ENCODE data around the gene GCNT4. TPM values are rescaled to one million over a fixed set of nuclear protein-coding genes. Genes with fewer than 3 reads are reported as not detected.

GCNT4 gene
- total and polyA plus RNA-seq, 2 experiments from 2014 or later = 0.18 to 0.23 TPM

GRCh38 chr5:75037106-75037505 lies 15.3 kb downstream of the GCNT4 start:
- no peaks in the 10 kb centered on the region for H3K36me3 ChIP-seq
- peaks cover 38% of the 10 kb centered on the region for H3K27me3 ChIP-seq
- H3K4me1 ChIP-seq (ENCODE audit: low read depth) = no peaks in the 10 kb centered on the region
- H3K9me3 ChIP-seq (ENCODE audit: low read depth) = no peaks in the 10 kb centered on the region
- no peak for TF ChIP-seq CTCF (IDR thresholded peaks at IDR 0.05; ENCODE audit: low read depth, low read length)
- H3K27ac ChIP-seq = no peak overlapping the region
- no peak overlapping the region for H3K4me3 ChIP-seq
- peak in 1 of 2 donors; percentile 51 for DNase-seq (ENCODE audit: low read depth in 1 of 2, low spot score in 1 of 2)

DNA sequence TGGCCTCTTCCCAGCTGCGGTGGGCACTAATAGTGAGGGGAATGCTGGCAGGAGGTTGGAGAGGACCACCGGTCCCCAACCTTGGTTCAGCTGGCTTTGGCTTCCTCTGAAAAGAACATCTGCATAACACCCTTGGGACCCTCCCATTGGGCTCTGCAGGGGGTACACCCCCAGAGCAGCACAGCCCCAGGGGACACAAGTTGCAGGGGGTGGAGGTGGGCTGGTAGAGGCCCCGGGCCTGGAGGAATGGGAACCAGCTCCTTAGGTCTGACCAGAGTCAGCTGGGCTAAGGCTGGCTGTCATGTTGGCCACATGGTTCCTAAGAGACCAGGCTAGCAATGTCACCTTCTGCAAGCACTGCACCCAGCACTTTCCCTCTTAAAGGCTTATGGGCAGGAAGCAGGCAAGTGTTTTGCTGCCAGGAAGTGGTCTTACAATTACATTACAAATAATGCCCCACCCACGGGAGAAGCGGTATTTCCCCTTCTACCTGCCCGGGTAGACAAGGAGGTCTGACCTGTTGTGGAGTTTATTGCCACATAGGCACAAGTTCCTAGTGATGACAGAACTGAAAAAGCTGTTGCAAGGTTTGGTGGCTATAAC lies 18.1 kb downstream of the GCNT4 start:
- Histone ChIP-seq H3K36me3 (no peaks in the 10 kb centered on the region), H3K27me3 (peaks cover 12% of the 10 kb centered on the region), H3K27ac (no peak overlapping the region), H3K4me1 (ENCODE audit: low read depth) (no peaks in the 10 kb centered on the region), H3K4me3 (no peak overlapping the region), H3K9me3 (ENCODE audit: low read depth) (no peaks in the 10 kb centered on the region)
- DNase-seq (ENCODE audit: low read depth in 1 of 2, low spot score in 1 of 2) = no peak
- TF ChIP-seq CTCF (IDR thresholded peaks at IDR 0.05; ENCODE audit: low read depth, low read length) = no peak

DNA sequence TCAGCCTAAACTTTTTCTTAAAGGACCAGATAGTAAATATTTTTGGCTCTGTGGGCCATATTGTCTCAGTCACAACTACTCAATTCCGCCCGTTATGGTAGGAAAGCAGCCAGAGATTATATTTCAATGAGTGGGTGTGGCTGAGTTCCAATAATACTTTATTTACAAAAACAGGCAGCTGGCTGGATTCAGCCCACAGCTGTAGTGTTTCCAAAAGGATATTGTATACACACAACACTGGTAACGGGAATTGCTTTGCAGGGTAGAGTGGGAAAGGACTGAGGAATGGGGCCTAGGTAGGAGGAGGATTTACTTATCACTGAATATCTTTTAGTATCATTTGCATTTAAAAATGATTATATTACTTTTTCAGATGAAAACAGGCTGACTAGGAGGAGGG lies 21.0 kb downstream of the GCNT4 start:
- Histone ChIP-seq H3K27me3 (peaks cover 8% of the 10 kb centered on the region), H3K4me3 (no peak overlapping the region), H3K4me1 (ENCODE audit: low read depth) (no peaks in the 10 kb centered on the region), H3K9me3 (ENCODE audit: low read depth) (no peaks in the 10 kb centered on the region), H3K27ac (no peak overlapping the region), H3K36me3 (no peaks in the 10 kb centered on the region)
- TF ChIP-seq CTCF (IDR thresholded peaks at IDR 0.05; ENCODE audit: low read depth, low read length) = no peak
- DNase-seq (ENCODE audit: low read depth in 1 of 2, low spot score in 1 of 2) = no peak

- H3K27me3 ChIP-seq = no peaks in the 10 kb centered on the region
- TF ChIP-seq CTCF (IDR thresholded peaks at IDR 0.05; ENCODE audit: low read depth, low read length) = no peak
- H3K4me1 ChIP-seq (ENCODE audit: low read depth) = no peaks in the 10 kb centered on the region
- no peak overlapping the region for H3K27ac ChIP-seq
- no peaks in the 10 kb centered on the region for H3K9me3 ChIP-seq (ENCODE audit: low read depth)
- no peaks in the 10 kb centered on the region for H3K36me3 ChIP-seq
- no peak for DNase-seq (ENCODE audit: low read depth in 1 of 2, low spot score in 1 of 2)
- H3K4me3 ChIP-seq = no peak overlapping the region
Measured at GRCh38 chr5:75028090-75028489, 24.3 kb downstream of the GCNT4 start.

GRCh38 chr5:75023368-75024159 lies 28.8 kb downstream of the GCNT4 start:
- H3K9me3 ChIP-seq (ENCODE audit: low read depth) = no peaks in the 10 kb centered on the region

More at GRCh38 chr5:75023368-75024159, 28.8 kb downstream of the GCNT4 start:
- Histone ChIP-seq H3K4me3 (no peak overlapping the region), H3K27ac (no peak overlapping the region), H3K4me1 (ENCODE audit: low read depth) (no peaks in the 10 kb centered on the region), H3K27me3 (no peaks in the 10 kb centered on the region), H3K36me3 (no peaks in the 10 kb centered on the region)
- no peak for TF ChIP-seq CTCF (IDR thresholded peaks at IDR 0.05; ENCODE audit: low read depth, low read length)
- no peak for DNase-seq (ENCODE audit: low read depth in 1 of 2, low spot score in 1 of 2)
